Vagina (tissue), 2 donors: ENCODE data around the gene PCDHB12. TPM values are rescaled to one million over a fixed set of nuclear protein-coding genes. Genes with fewer than 3 reads are reported as not detected.
"Not testable (repeated sequence)": the region's sequence is repeated elsewhere in the genome, so short reads cannot be mapped to it uniquely, and the experiment has no call there.

Source experiments
- DNase-seq, 2 donors: peaks; one replicate each; pipeline ENCODE4 v3.0.0-alpha.2; 2017; ENCODE audit errors: extremely low spot score in 2 of 2
- H3K27ac ChIP-seq: fragments of 200-600 bp; sonication (generic); one replicate; pipeline ENCODE4 v1.5.1; 2019
- H3K27me3 ChIP-seq: fragments of 200-600 bp; sonication (generic); one replicate; pipeline ENCODE4 v1.5.1; 2019
- H3K36me3 ChIP-seq, 2 donors: fragments of 200-600 bp; sonication (generic); one replicate each; pipeline ENCODE4 v1.5.1; 2017 to 2019
- H3K4me1 ChIP-seq: fragments of 200-600 bp; sonication (generic); one replicate; pipeline ENCODE4 v1.5.1; 2019
- H3K4me3 ChIP-seq, 2 donors: fragments of 200-600 bp; sonication (generic); 1 replicate in 1 of 2; 2 replicates in 1 of 2; pipeline ENCODE4 v1.5.1; 2016 to 2019
- H3K9me3 ChIP-seq: fragments of 200-600 bp; sonication (generic); one replicate; pipeline ENCODE4 v1.5.1; 2019
- POLR2A ChIP-seq, 2 donors: fragments of 450-650 bp; IDR thresholded peaks; one replicate each; pipeline ENCODE4 v1.6.1; 2017; ENCODE audit warnings: antibody characterized with exemption in 2 of 2, mild to moderate bottlenecking in 2 of 2, moderate library complexity in 2 of 2
- POLR2AphosphoS5 ChIP-seq, 2 donors: sonication (generic); formaldehyde crosslinking; IDR thresholded peaks; one replicate each; pipeline ENCODE4 v1.9.0; 2017; ENCODE audit warnings: antibody characterized with exemption in 2 of 2, mild to moderate bottlenecking in 2 of 2, low read depth in 1 of 2; ENCODE audit not compliant: insufficient read depth in 1 of 2
- intact Hi-C: fragments of 100-400 bp; cut with DNase I; formaldehyde crosslinking; loops from one replicate; pipeline ENCODE4 v1.15.1; 2023
- total RNA-seq: library from RNA; depleted of rRNA; stranded (reverse); fragments of >200 nt; gene quantifications from one replicate; pipeline ENCODE4 v1.2.3, GENCODE V29; 2016
- TF ChIP-seq, protein P1 (sequence below), 3 experiments: fragments of 450-650 bp in 2 of 3; fragments of 200-600 bp in 1 of 3; sonication (generic) in 1 of 3; IDR thresholded peaks; one replicate each; pipeline ENCODE4 v1.5.1; 2017 to 2019; ENCODE audit warnings: antibody characterized with exemption in 3 of 3, mild to moderate bottlenecking in 2 of 3, moderate library complexity in 2 of 3

The PCDHB12 gene
- total RNA-seq, 1 donor from 2014 or later: 2.5 TPM

DNA sequence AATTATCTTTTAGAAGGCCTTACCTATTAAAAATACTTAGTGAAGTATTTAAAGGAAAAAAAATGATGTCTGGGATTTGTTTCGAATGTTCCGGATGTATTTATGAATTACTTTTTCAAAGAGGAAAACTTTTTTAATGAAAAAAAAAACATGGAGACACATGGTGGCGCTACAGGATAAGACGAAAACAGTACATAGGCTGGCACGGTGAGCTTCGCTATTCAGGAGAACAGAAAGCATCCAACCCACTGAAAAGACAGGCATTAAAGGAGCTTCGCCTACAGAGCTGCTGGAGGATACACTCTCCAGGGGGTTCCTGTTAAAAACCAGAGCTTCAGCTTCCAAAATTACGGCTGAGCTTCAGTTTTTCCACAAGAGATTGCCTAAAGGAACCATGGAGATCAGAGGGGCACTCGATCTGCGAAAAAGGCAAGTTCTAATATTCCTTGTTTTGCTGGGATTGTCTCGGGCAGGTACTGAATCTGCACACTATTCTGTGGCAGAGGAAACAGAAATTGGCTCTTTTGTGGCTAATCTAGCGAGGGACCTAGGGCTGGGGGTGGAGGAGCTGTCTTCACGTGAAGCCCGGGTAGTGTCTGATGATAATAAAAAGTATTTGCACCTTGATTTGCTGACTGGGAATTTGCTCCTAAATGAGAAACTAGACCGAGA, 14.7 kb downstream of the PCDHB12 start, which contains the start of gene PCDHB14:
PCDHB14 (plus strand) TSS at position 232 of the 672 bp plus-strand sequence; CDS start at position 395, 163 bp downstream.
- intact Hi-C loops: no loop called here
- H3K9me3 ChIP-seq: peaks cover 49% of the 10 kb centered on the region
- TF ChIP-seq, protein P1, sequence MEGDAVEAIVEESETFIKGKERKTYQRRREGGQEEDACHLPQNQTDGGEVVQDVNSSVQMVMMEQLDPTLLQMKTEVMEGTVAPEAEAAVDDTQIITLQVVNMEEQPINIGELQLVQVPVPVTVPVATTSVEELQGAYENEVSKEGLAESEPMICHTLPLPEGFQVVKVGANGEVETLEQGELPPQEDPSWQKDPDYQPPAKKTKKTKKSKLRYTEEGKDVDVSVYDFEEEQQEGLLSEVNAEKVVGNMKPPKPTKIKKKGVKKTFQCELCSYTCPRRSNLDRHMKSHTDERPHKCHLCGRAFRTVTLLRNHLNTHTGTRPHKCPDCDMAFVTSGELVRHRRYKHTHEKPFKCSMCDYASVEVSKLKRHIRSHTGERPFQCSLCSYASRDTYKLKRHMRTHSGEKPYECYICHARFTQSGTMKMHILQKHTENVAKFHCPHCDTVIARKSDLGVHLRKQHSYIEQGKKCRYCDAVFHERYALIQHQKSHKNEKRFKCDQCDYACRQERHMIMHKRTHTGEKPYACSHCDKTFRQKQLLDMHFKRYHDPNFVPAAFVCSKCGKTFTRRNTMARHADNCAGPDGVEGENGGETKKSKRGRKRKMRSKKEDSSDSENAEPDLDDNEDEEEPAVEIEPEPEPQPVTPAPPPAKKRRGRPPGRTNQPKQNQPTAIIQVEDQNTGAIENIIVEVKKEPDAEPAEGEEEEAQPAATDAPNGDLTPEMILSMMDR (IDR thresholded peaks at IDR 0.05): no peak
- TF ChIP-seq POLR2AphosphoS5 (IDR thresholded peaks at IDR 0.05; ENCODE audit: insufficient read depth in 1 of 2, low read depth in 1 of 2): no peak
- no peak for TF ChIP-seq POLR2A (IDR thresholded peaks at IDR 0.05)
- peak within 1 kb of the TSS; percentile 5 to 23 for H3K4me3 ChIP-seq
- no peaks in the 10 kb centered on the region for H3K27me3 ChIP-seq
- H3K36me3 ChIP-seq: peaks cover 0 to 3% of the 10 kb centered on the region in 2 donors
- no peak within 1 kb of the TSS for H3K27ac ChIP-seq
- H3K4me1 ChIP-seq: no peaks in the 10 kb centered on the region
- DNase-seq: no peak

DNA sequence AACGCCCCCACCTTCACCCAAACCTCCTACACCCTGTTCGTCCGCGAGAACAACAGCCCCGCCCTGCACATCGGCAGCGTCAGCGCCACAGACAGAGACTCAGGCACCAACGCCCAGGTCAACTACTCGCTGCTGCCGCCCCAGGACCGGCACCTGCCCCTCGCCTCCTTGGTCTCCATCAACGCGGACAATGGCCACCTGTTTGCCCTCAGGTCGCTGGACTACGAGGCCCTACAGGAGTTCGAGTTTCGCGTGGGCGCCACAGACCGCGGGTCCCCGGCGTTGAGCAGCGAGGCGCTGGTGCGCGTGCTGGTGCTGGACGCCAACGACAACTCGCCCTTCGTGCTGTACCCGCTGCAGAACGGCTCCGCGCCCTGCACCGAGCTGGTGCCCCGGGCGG, 16.3 kb downstream of the PCDHB12 start:
- H3K4me3 ChIP-seq, intact Hi-C loops, H3K4me1 ChIP-seq, DNase-seq, H3K36me3 ChIP-seq, H3K27ac ChIP-seq, H3K27me3 ChIP-seq: not testable (repeated sequence)
- peaks cover 40% of the 10 kb centered on the region for H3K9me3 ChIP-seq

DNA sequence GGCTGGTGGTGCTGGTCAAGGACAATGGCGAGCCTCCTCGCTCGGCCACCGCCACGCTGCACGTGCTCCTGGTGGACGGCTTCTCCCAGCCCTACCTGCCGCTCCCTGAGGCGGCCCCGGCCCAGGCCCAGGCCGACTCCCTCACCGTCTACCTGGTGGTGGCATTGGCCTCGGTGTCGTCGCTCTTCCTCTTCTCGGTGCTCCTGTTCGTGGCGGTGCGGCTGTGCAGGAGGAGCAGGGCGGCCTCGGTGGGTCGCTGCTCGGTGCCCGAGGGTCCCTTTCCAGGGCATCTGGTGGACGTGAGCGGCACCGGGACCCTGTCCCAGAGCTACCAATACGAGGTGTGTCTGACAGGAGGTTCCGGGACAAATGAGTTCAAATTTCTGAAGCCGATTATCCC, 16.9 kb downstream of the PCDHB12 start:
- DNase-seq, H3K27me3 ChIP-seq, H3K27ac ChIP-seq, intact Hi-C loops, H3K4me1 ChIP-seq, H3K36me3 ChIP-seq, H3K4me3 ChIP-seq: not testable (repeated sequence)
- H3K9me3 ChIP-seq: peaks cover 40% of the 10 kb centered on the region

DNA sequence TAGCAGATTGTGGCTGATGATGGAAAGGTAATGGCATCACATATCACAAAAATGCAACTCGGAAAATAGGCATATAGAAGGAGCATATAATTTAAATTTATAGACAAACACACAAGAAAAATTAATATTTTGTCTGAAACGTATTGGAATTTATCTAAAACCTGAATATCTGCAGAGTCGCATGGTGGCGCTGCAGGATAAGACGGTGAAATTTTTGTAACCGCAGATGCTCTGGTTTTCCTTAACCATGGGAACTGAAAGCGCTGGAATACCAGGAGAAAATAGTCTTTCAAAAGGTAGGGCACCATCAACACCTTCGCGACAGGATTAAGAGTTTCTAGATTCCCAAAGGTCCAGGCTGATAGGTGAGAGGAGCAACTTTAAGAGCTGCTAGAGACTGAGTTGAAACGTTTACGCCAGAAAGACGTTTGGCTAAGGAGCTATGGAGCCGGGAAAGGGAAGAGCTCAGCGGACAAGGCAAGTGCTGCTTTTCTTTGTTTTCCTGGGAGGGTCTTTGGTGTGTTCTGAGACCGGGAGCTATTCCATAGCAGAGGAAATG, 25.7 kb downstream of the PCDHB12 start:
- intact Hi-C loops: no loop called here

DNA sequence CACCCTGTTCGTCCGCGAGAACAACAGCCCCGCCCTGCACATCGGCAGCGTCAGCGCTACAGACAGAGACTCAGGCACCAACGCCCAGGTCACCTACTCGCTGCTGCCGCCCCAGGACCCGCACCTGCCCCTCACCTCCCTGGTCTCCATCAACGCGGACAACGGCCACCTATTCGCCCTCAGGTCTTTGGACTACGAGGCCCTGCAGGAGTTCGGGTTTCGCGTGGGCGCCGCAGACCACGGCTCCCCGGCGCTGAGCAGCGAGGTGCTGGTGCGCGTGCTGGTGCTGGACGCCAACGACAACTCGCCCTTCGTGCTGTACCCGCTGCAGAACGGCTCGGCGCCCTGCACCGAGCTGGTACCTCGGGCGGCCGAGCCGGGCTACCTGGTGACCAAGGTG, 27.4 kb downstream of the PCDHB12 start:
- H3K4me1 ChIP-seq, H3K27me3 ChIP-seq, DNase-seq, H3K27ac ChIP-seq, intact Hi-C loops, H3K4me3 ChIP-seq, H3K36me3 ChIP-seq: not testable (repeated sequence)
- H3K9me3 ChIP-seq: peaks cover 84% of the 10 kb centered on the region

More for the DNA sequence above, 25.7 kb downstream of the PCDHB12 start:
- peaks cover 71% of the 10 kb centered on the region for H3K9me3 ChIP-seq
- H3K36me3 ChIP-seq: no peaks in the 10 kb centered on the region
- peak overlapping the region; percentile 9 to 25 for H3K4me3 ChIP-seq
- TF ChIP-seq, protein P1 (IDR thresholded peaks at IDR 0.05): no peak
- TF ChIP-seq POLR2A (IDR thresholded peaks at IDR 0.05): no peak
- TF ChIP-seq POLR2AphosphoS5 (IDR thresholded peaks at IDR 0.05; ENCODE audit: insufficient read depth in 1 of 2, low read depth in 1 of 2): no peak
- H3K4me1 ChIP-seq: no peaks in the 10 kb centered on the region
- DNase-seq: no peak
- no peak overlapping the region for H3K27ac ChIP-seq
- H3K27me3 ChIP-seq: no peaks in the 10 kb centered on the region

DNA sequence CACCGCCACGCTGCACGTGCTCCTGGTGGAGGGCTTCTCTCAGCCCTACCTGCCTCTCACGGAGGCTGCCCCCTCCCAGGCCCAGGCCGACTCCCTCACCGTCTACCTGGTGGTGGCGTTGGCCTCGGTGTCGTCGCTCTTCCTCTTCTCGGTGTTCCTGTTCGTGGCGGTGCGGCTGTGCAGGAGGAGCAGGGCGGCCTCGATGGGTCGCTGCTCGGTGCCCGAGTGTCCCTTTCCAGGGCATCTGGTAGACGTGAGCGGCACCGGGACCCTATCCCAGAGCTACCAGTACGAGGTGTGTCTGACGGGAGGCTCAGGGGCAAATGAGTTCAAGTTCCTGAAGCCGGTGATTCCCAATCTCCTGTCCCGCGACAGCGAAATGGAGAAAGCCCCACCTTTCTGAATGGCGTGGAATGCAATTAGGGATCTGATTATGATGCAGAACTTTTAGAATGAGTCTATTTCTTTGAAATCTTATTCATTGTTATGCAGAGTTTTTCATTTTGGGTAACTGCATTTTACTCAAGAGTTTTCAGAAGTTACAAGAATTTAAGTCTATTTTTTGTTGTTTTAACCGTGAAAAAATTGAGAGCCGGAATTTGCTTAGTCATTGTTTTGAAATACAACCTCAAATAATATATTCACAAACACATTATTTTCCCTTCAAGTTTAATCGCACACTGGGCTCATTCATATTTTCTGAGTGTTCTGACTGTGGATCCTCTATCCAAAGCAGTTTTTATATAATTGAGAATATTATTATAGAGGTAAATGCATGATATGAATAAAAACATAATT, 28.2 kb downstream of the PCDHB12 start:
- Histone ChIP-seq H3K27ac (no peak overlapping the region), H3K4me3 (no peak overlapping the region), H3K4me1 (no peaks in the 10 kb centered on the region), H3K36me3 (no peaks in the 10 kb centered on the region), H3K9me3 (peaks cover 88% of the 10 kb centered on the region), H3K27me3 (no peaks in the 10 kb centered on the region)
- intact Hi-C loops: no loop called here
- TF ChIP-seq POLR2A (IDR thresholded peaks at IDR 0.05) (no peak), POLR2AphosphoS5 (IDR thresholded peaks at IDR 0.05; ENCODE audit: insufficient read depth in 1 of 2, low read depth in 1 of 2) (no peak)
- TF ChIP-seq, protein P1 (IDR thresholded peaks at IDR 0.05): no peak
- no peak for DNase-seq
